AG20443 (cell line): ENCODE results near the gene SRSF8.
A peak's percentile ranks its signal among the peaks of the same experiment; 100 is the strongest.
"Not testable (repeated sequence)": the region's sequence is repeated elsewhere in the genome, so short reads cannot be mapped to it uniquely, and the experiment has no call there.

Experiments used
- DNase-seq: peaks from one replicate; pipeline ENCODE4 v3.0.0; 2012; ENCODE audit warnings: low spot score, mixed read lengths

The SRSF8 gene

DNA sequence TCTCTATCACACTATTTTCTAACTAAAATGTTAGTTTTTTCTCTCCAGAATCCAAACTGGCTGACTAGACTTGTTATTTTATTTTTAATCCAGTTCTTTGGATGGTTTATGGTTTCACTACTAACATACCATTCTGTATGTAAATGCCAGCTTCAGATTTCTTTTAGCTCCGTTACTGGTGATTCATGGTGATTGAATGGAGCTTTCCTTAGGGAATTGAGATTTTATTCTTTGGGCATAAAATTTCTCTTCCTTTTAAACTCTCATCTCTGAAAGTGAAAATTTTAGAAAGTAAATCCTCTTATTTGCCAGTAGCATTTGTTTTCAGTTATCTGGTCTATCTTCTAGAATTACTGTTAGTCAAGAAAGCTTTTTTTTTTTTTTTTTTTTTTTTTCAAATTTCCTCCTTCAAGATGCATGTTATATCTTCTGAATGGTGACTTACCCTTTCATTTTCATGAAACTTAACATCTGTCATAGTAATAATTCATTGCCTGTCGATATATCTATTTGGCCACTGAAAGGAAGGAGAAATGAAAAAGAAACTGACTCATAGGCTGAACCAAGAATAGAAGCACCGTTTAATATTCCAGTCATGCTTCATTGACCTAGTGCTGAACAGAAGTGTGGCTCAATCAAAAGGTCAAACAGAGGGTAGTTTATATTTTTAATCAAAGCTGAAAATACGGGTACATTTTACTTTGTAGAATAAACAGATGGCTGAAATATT, 29.3 kb downstream of the SRSF8 start:
- peak; percentile 42 for DNase-seq

DNA sequence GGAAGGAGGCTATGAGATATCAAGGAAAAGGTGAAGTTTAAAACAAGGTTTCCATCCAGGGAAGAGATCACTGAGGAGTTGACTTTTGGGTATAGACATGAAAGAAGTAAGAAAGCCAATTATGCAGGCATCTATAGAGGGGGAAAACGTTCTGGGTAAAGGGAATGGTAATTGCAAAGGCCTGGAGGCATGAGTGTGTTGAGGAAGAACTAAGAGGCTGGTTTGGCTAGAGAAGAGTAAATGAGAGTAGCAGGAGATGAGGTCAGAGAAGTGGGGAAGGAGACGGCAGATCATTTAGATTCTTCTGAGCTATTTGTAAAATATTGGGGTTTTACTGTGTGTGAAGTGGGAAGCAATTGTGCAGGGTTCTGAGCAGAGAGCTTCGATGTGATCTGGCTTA, 30.5 kb downstream of the SRSF8 start:
- DNase-seq = no peak

DNA sequence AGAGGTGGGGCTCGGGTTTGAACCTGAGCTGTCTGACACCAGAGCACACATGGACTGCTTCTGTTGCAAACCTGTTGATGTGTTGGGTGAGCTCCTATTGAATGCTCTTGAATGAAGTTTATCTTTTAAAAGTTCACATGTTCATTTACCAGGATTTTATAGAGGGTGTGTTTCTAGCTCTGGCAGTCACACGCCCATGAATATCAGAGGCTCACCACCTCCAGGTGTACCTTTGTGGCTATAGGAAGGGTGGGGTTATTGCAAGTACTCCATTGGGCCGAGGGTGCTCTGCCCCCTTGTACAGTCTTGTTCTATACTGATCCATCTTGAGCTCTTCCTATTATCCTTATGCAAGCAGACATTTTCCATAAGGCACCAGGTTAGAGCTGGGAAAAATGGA, 32.1 kb downstream of the SRSF8 start:
- no peak for DNase-seq

DNA sequence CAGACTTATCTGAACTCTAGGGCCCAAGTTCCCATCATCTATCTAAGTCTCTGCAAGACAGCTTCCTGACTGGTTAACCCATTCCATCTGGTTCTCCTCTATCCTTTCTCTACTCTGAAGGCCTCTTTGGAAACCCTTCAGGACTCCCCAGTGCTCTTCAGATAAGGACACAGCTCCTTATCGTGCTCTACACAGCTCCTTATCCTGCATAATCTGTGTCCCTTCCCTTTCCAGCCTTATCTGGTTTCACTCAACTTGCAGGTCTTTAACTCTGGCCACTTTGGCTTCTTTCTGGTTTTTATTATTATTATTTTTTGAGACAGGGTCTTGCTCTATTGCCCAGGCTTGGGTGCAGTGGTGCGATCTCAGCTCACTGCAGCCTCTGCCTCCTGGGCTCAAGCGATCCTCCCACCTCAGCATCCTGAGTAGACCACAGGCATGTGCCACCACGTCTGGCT, 33.5 kb downstream of the SRSF8 start:
- DNase-seq = no peak

DNA sequence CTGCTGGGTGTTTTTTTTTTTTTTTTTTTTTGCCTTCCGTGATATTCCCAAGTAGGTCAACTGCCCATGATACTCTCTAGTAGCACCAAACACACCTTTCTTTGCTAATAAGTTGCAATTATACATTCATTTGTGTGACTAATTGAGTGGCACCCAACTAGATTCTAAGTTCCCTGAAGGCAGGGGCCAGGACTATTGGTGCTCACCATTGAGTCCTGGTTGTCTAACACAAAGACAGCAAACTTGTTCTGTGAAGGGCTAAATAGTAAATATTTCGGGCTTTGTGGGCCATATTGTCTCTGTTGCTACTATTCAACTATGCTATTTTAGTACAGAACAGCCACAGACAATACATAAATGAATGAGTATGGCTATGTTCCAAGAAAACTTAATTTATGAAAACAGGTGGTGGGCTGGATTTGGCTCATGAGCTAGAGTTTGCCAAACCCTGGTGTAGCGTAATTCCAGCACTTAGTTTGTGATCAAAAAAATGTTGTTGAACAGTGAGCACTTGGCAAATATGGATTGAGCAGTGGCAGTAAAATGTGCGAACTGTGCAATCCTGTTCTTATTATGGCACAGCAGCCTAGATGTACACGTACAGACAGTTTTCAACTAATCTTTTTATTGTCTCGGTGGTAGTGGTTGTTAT, 34.3 kb downstream of the SRSF8 start:
- no peak for DNase-seq

DNA sequence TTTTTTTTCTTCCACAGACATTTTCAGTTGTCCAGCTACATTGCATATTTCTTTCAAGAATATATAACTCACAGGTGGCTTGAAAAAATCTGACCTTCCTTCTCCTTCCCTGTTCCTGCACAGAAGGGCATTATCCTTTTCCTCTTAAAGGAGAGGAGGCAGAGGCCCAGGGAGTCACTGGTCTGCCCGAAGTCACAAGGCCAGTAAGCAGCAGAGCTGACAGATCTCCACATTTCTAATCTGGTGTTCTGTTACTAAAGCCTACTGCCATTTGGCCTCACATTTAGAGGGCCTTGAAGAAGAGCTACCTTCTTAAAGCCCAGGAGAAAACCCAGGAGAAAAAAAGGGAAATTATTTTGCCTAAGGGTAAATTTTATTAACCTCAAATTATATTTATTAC, 35.2 kb downstream of the SRSF8 start:
- DNase-seq = no peak

DNA sequence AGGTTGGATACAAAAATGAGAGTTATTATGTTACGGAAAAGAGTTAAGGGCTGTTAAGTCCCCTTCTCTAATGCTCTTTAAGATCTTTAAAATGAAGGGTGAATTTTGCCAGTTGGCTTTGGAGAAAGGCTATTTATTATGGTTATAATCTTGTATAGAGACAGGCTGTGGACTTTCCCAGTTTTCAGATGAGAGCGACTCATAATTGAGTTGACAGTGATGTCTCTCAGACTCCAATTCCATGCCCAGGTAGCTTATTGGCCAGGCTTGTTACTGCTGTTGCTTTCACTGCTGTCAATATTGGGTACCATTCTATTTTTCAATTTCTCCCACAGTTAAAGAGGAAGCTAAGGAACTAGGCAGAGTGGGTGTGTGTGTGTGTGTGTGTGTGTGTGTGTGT, 36.0 kb downstream of the SRSF8 start:
- DNase-seq = no peak

DNA sequence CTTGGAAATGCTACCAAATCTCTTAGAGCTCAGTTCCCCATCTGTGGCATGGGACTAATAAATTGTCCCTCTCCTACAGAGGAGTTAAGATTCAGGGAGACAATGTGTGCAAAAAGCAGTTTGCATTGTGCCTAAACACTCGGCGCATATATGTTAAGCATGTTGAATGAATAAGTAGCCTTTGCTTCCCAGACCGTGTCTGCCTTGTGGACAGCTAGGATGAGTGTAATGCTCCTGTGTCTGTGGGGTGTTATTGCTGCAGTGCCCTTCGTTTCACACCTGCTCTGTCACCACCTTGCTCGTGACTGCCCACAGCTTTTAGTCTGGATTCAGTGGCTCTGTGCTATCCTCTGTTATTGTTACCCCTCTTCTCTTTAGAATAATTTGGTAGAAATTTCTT, 37.0 kb downstream of the SRSF8 start:
- DNase-seq = no peak

DNA sequence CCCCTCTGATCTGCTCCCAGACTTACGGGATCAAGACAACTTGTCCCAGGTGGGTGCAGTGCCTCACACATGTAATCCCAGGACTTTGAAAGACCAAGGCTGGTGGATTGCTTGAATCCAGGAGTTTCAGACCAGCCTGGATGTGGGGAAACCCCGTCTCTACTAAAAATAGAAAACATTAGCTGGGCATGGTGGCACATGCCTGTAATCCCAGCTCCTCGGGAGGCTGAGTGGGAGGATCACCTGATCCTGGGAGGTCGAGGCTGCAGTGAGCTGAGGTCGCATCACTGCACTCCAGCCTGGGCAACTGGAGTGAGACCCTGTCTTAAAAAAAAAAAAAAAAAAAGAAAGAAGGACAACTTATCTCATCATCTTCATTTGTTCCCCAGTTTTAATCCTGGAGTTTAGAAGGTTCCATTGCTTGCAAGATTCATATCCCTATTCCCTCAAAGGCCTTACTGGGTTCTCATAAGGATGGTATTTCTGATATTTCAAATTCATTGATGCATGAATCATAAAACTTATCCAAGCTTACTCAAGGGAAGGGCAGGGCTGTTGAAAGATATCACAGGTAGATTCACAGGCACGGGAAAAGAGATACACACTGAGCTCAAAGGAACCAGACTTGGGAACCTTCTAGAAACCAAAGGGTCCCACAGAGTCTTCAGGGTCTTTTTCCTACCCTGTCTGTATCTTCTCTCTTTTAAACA, 37.6 kb downstream of the SRSF8 start:
- no peak for DNase-seq

DNA sequence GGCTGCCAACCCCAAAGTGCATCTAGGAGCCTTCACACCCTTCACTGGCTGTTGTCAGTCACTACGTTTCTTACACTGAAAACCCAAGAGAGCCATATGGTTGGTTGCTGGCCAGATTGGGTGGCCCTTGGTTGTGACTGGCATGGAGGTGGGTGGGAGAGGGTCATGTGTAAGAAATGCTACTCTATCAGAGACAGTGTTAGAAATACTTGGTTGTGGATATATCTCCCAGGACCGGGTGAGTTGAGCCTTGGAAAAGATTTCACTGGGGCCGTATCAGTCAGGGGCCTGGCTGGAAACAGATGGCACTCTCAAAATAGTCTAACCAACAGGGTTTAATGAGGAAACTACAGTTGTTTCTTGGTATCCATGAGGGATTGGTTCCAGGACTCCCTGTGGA, 38.1 kb downstream of the SRSF8 start:
- DNase-seq = no peak

DNA sequence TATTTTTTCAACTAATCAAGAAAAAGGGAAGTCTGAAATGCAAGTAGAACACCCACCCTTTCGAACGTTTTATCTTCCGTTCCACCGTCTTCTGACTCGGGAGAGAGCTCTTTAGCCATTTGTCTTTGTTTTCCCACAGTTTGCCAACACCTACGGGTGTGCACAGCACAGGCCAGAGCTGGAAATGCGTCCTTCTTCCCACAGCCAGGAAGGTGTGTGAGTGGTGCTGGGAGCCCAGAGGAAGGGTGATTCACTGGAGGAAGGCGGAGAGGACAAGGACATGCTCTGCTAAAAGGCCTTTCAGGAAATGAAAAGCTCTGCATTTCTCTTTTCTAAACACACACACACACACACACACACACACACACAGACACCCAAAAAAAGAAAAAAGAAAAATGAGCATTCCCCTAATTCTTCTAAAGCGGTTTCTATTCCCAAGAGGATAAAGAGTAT, 41.5 kb downstream of the SRSF8 start:
- no peak for DNase-seq

DNA sequence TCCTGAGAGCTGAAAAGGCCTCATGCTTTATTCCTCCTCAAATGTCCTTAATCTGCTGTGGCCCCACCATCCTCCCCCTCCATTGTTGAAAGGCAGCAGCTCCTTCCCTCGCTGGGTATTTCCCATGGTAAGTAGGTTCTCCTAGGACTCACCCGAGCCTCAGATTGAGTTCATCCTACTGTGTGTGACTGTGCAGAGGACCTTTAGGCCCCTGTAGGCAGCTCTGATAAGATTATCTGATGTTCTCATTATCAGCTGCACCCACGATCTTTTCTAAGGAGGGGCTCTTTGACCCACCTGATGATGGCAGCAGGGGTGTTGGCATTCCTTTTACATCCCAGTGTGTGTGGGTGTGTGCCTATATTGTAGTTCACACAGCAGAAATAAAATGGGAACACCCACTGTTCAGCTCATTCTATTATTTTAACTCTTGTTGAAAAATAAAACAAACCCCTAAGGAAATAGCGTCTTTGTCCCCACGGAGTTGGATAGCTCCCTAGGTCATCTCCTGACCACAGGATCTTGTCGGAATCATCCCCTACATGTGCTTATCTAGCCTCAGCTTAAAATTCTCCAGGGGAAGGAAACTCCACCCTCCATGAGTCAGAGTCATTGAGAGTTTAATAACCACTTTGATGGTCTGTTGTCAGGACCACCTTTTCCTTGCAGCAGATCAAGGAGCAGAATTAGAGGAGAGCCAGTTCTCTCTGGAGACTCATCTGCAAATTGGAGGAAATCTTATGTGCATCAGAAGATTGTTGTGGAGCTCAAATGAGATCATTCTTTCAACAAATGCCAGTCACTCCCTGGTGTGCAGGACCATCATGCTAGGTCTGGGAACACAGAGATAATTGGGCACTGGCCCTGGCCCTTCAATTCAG, 42.2 kb downstream of the SRSF8 start:
- DNase-seq = no peak

DNA sequence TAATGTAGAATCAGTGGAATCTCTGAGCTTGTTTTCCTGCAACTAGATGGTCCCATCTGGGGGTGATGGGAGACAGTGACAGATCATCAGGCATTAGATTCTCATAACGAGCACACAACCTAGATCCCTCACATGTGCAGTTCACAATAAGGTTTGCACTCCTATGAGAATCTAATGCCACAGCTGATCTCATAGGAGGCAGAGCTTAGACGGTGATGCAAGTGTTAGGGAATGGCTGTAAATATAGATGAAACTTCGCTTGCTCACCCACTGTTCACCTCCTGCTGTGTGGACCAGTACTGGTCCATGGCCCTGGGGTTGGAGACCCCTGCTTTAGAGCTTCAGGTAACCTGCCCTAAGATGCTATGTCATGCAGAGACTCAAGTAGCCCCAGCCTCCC, 44.8 kb downstream of the SRSF8 start:
- not testable (repeated sequence) for DNase-seq

DNA sequence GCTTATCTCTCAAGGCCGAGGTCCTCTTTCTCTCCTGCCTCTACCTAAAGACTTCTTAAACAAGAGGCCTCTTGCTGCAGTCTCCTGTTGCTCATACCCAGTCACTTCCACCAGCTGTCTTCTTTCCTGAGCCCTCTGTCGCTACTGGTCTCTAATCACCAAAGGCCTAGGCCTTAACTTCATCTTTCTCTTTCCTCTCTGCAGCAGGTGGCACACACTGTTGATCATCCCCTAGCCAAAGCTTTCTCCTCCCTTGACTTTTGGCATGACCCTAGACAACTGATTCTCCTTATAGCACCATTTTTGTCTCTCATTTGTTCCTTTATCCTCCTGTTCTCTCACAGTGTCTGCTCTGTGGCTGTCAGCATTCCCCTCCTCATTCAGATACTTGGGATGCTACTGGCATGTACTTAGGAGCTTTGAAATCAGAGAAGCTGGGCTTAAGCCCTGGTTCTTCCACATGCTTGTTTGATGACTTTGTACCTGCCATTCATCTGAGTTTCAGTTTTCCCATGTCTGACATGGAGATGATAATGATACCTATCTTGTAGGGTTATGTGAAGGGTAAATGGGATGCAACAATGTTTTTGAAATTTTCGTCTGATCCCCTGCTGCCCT, 45.3 kb downstream of the SRSF8 start:
- no peak for DNase-seq

DNA sequence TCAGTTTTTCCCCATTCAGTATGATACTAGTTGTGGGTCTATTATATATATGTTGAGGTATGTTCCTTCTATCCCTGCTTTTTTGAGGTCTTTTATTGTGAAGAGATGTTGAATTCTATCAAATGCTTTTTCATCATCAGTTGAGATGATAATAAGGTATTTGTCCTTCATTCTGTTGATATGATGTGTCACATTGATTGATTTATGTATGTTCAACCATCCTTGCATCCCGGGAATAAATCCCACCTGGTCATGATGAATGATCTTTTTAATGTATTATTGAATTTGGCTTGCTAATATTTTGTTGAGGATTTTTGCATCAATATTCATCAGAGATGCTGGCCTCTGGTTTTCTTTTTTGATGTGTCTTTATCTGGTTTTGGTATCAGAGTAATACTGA, 48.9 kb downstream of the SRSF8 start:
- no peak for DNase-seq

DNA sequence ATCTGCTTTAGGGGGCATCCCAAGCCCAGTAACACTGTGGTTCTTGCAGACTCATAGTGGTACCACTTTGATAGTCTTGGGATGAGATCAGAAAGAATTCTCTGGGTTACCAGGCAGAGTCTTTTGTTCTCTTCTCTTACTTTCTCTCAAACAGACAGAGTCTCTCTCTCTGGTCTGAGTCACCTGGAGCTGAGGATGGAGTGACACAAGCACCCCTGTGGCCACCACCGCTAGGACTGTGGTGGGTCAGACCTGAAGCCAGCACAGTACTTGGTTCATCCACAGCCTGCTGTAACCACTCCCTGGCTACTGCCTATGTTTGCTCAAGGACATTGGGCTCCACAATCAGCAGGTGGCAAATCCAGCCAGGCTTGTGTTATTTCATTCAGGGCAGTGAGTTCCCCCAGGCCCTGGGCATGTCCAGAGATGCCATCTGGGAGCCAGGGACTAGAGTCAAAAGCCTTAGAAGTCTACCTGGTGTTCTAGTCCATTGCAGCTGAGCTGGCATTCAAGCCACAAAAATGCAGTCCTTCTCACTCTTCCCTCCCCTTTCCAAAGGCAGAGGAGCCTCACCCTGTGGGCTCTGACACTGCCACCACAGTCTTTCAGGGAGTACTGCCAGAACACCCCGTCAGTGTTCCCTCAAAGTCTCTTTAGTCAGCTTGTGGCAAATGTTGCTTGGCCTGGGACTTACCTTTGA, 52.8 kb downstream of the SRSF8 start:
- DNase-seq = no peak
